Kidney epithelial cell (primary cell): Measurements from ENCODE around the gene KRT6C. TPM values are rescaled to one million over a fixed set of nuclear protein-coding genes. Genes with fewer than 3 reads are reported as not detected.
"Not testable (repeated sequence)": the region's sequence is repeated elsewhere in the genome, so short reads cannot be mapped to it uniquely, and the experiment has no call there.

Experiments
- DNase-seq: peaks from one replicate; pipeline ENCODE4 v3.0.0-alpha.2; 2010; ENCODE audit warnings: low read depth
- H3K27me3 ChIP-seq: 2 replicates; pipeline ENCODE4 v1.6.0; 2011; ENCODE audit warnings: low read length; ENCODE audit not compliant: control insufficient read depth, insufficient read depth
- H3K36me3 ChIP-seq: 2 replicates; pipeline ENCODE4 v1.5.1; 2011; ENCODE audit warnings: low read length; ENCODE audit not compliant: control insufficient read depth, insufficient read depth
- H3K4me3 ChIP-seq: 2 replicates; pipeline ENCODE4 v1.5.1; 2011; ENCODE audit warnings: low read depth, mild to moderate bottlenecking, control low read depth, low read length
- CTCF ChIP-seq: IDR thresholded peaks from 2 replicates; pipeline ENCODE4 v1.5.1; 2011; ENCODE audit warnings: mild to moderate bottlenecking, moderate library complexity, low read length, control low read depth, inconsistent platforms; ENCODE audit not compliant: insufficient read depth, poor library complexity, severe bottlenecking
- total RNA-seq: library from RNA; depleted of rRNA; stranded (reverse); fragments of >200 nt; gene quantifications from 2 replicates; pipeline ENCODE4 v1.2.3, GENCODE V29; 2015

KRT6C gene
- total RNA-seq, 1 donor from 2014 or later = not detected

GRCh38 chr12:52488736-52489135 is 15.1 kb upstream of the KRT6C start:
- Histone ChIP-seq H3K4me3 (no peak overlapping the region), H3K36me3 (no peaks in the 10 kb centered on the region), H3K27me3 (peaks cover 6% of the 10 kb centered on the region)
- no peak for DNase-seq
- no peak for TF ChIP-seq CTCF

- not testable (repeated sequence) for H3K36me3 ChIP-seq, H3K4me3 ChIP-seq, H3K27me3 ChIP-seq, DNase-seq
These were observed 14.3 kb upstream of the KRT6C start for GRCh38 chr12:52487744-52488443.

GRCh38 chr12:52487211-52487610 is 13.6 kb upstream of the KRT6C start:
- no peak for DNase-seq
- Histone ChIP-seq H3K27me3 (peaks cover 6% of the 10 kb centered on the region), H3K36me3 (no peaks in the 10 kb centered on the region), H3K4me3 (no peak overlapping the region)
- no peak for TF ChIP-seq CTCF

GRCh38 chr12:52486166-52487105 is 12.8 kb upstream of the KRT6C start:
- no peak for DNase-seq
- Histone ChIP-seq H3K4me3 (no peak overlapping the region), H3K36me3 (no peaks in the 10 kb centered on the region), H3K27me3 (peaks cover 6% of the 10 kb centered on the region)
- TF ChIP-seq CTCF = no peak

- DNase-seq = no peak
- no peaks in the 10 kb centered on the region for H3K36me3 ChIP-seq
- no peak for TF ChIP-seq CTCF
- H3K4me3 ChIP-seq = no peak overlapping the region
- peaks cover 2% of the 10 kb centered on the region for H3K27me3 ChIP-seq
These were observed 6.5 kb upstream of the KRT6C start for GRCh38 chr12:52480073-52480472.

- no peak for TF ChIP-seq CTCF
- no peak overlapping the region for H3K4me3 ChIP-seq
- H3K36me3 ChIP-seq = no peaks in the 10 kb centered on the region
- DNase-seq = no peak
- H3K27me3 ChIP-seq = peaks cover 2% of the 10 kb centered on the region
These were observed 4.0 kb upstream of the KRT6C start for GRCh38 chr12:52477651-52478050.
